ENCODE measurements around the gene RDH11. TPM values are rescaled to one million over a fixed set of nuclear protein-coding genes. Genes with fewer than 3 reads are reported as not detected.

Gene RDH11
- polyA plus RNA-seq, 3 donors: 64.9 to 70.7 (median 65.4) TPM

- H3K36me3 Mint-ChIP-seq: no peaks in the 10 kb centered on the region
- Histone ChIP-seq H4K20me1 (ENCODE audit: insufficient read depth, low read length) (no peaks in the 10 kb centered on the region), H3K9me3 (replicated peaks in 1 of 2; ENCODE audit: control insufficient read depth in 1 of 2, insufficient read depth in 1 of 2, low read length in 2 of 2) (no peaks in the 10 kb centered on the region), H3K36me3 (replicated peaks in 1 of 2; ENCODE audit: control insufficient read depth in 1 of 2, insufficient read depth in 2 of 2, low read length in 2 of 2) (no peaks in the 10 kb centered on the region), H3K27ac (ENCODE audit: low read depth in 1 of 2, low read length in 2 of 2) (no peak overlapping the region), H3K79me2 (ENCODE audit: insufficient read depth, low read length) (no peaks in the 10 kb centered on the region), H3K4me3 (replicated peaks in 1 of 3; ENCODE audit: low read depth in 2 of 3, low read length in 3 of 3) (no peak overlapping the region), H3K4me2 (replicated peaks; ENCODE audit: extremely low read depth, low read length, poor library complexity, severe bottlenecking) (no peak overlapping the region), H2AFZ (ENCODE audit: insufficient read depth, low read depth, low read length, poor library complexity, severe bottlenecking) (no peak overlapping the region), H3K27me3 (ENCODE audit: control insufficient read depth in 2 of 2, insufficient read depth in 2 of 2, low read length in 2 of 2) (no peaks in the 10 kb centered on the region), H3K4me1 (ENCODE audit: control insufficient read depth in 1 of 2, insufficient read depth in 2 of 2, low read length in 2 of 2) (no peaks in the 10 kb centered on the region), H3K9ac (ENCODE audit: insufficient read depth, low read length, poor library complexity, severe bottlenecking) (no peak overlapping the region)
- no peak overlapping the region for H3K4me3 Mint-ChIP-seq
- no peaks in the 10 kb centered on the region for H3K27me3 Mint-ChIP-seq (ENCODE audit: low read depth in 3 of 3)
- H3K27ac Mint-ChIP-seq: no peak overlapping the region
- 100% methylated on average over 2 of the region's 5 CpGs for WGBS (ENCODE audit: insufficient coverage)
- no peak for DNase-seq
- intact Hi-C loops (cut with micrococcal nuclease): no loop called here
- no peaks in the 10 kb centered on the region for H3K9me3 Mint-ChIP-seq
- TF ChIP-seq, protein P1, sequence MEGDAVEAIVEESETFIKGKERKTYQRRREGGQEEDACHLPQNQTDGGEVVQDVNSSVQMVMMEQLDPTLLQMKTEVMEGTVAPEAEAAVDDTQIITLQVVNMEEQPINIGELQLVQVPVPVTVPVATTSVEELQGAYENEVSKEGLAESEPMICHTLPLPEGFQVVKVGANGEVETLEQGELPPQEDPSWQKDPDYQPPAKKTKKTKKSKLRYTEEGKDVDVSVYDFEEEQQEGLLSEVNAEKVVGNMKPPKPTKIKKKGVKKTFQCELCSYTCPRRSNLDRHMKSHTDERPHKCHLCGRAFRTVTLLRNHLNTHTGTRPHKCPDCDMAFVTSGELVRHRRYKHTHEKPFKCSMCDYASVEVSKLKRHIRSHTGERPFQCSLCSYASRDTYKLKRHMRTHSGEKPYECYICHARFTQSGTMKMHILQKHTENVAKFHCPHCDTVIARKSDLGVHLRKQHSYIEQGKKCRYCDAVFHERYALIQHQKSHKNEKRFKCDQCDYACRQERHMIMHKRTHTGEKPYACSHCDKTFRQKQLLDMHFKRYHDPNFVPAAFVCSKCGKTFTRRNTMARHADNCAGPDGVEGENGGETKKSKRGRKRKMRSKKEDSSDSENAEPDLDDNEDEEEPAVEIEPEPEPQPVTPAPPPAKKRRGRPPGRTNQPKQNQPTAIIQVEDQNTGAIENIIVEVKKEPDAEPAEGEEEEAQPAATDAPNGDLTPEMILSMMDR (IDR thresholded peaks at IDR 0.05): no peak
- no peaks in the 10 kb centered on the region for H3K4me1 Mint-ChIP-seq
These were observed 62.0 kb downstream of the RDH11 start for GRCh38 chr14:67633451-67634147.

- no peak overlapping the region for H3K27ac ChIP-seq (ENCODE audit: low read depth in 1 of 2, low read length in 2 of 2)
- H3K9ac ChIP-seq (ENCODE audit: insufficient read depth, low read length, poor library complexity, severe bottlenecking): no peak overlapping the region
- TF ChIP-seq, protein P1 (IDR thresholded peaks at IDR 0.05): no peak
- Mint-ChIP-seq H3K27me3 (ENCODE audit: low read depth in 3 of 3) (peaks cover 0 to 2% (median 0%) of the 10 kb centered on the region in 3 donors), H3K4me3 (no peak overlapping the region), H3K27ac (no peak overlapping the region), H3K9me3 (no peaks in the 10 kb centered on the region), H3K36me3 (no peaks in the 10 kb centered on the region), H3K4me1 (no peaks in the 10 kb centered on the region)
- intact Hi-C loops (cut with micrococcal nuclease): no loop called here
- 86% methylated on average over 3 of the region's 5 CpGs for WGBS (ENCODE audit: insufficient coverage)
- no peaks in the 10 kb centered on the region for H3K79me2 ChIP-seq (ENCODE audit: insufficient read depth, low read length)
- no peak overlapping the region for H3K4me2 ChIP-seq (replicated peaks; ENCODE audit: extremely low read depth, low read length, poor library complexity, severe bottlenecking)
- no peaks in the 10 kb centered on the region for H3K9me3 ChIP-seq (replicated peaks in 1 of 2; ENCODE audit: control insufficient read depth in 1 of 2, insufficient read depth in 1 of 2, low read length in 2 of 2)
- H3K27me3 ChIP-seq (ENCODE audit: control insufficient read depth in 2 of 2, insufficient read depth in 2 of 2, low read length in 2 of 2): no peaks in the 10 kb centered on the region
- H3K4me3 ChIP-seq (replicated peaks in 1 of 3; ENCODE audit: low read depth in 2 of 3, low read length in 3 of 3): no peak overlapping the region
- no peaks in the 10 kb centered on the region for H4K20me1 ChIP-seq (ENCODE audit: insufficient read depth, low read length)
- no peaks in the 10 kb centered on the region for H3K36me3 ChIP-seq (replicated peaks in 1 of 2; ENCODE audit: control insufficient read depth in 1 of 2, insufficient read depth in 2 of 2, low read length in 2 of 2)
- no peak overlapping the region for H2AFZ ChIP-seq (ENCODE audit: insufficient read depth, low read depth, low read length, poor library complexity, severe bottlenecking)
- DNase-seq: no peak
- H3K4me1 ChIP-seq (ENCODE audit: control insufficient read depth in 1 of 2, insufficient read depth in 2 of 2, low read length in 2 of 2): no peaks in the 10 kb centered on the region
These were observed 64.6 kb downstream of the RDH11 start for GRCh38 chr14:67630938-67631337.
